Measurements from ENCODE around the gene RCAN1. TPM values are rescaled to one million over a fixed set of nuclear protein-coding genes. Genes with fewer than 3 reads are reported as not detected.

The RCAN1 gene
- total RNA-seq, 1 experiment from 2014 or later: 9.7 TPM

GRCh38 chr21:34593954-34594531, 20.9 kb downstream of the RCAN1 start:
- Histone ChIP-seq H3K4me1 (ENCODE audit: control insufficient read depth in 1 of 2, insufficient read depth in 2 of 2, low read length in 2 of 2) (peaks cover 11 to 12% of the 10 kb centered on the region in 2 experiments), H3K79me2 (ENCODE audit: insufficient read depth, low read length) (no peaks in the 10 kb centered on the region), H4K20me1 (ENCODE audit: insufficient read depth) (no peaks in the 10 kb centered on the region), H2AFZ (ENCODE audit: low read depth, low read length, poor library complexity, severe bottlenecking) (no peak overlapping the region), H3K9me3 (ENCODE audit: control insufficient read depth in 1 of 2, insufficient read depth in 1 of 2, low read depth in 1 of 2, low read length in 2 of 2) (no peaks in the 10 kb centered on the region), H3K4me3 (replicated peaks in 1 of 2; ENCODE audit: low read depth in 1 of 2, low read length in 2 of 2) (no peak overlapping the region), H3K36me3 (ENCODE audit: control insufficient read depth in 1 of 2, insufficient read depth in 2 of 2, low read length in 2 of 2) (no peaks in the 10 kb centered on the region), H3K27me3 (ENCODE audit: insufficient read depth, low read length) (no peaks in the 10 kb centered on the region), H3K27ac (ENCODE audit: low read depth, low read length) (no peak overlapping the region), H3K9me2 (ENCODE audit: insufficient read depth) (no peaks in the 10 kb centered on the region), H3K4me2 (ENCODE audit: low read length) (no peak overlapping the region), H3K9ac (ENCODE audit: low read length) (no peak overlapping the region)
- intact Hi-C loops (cut with micrococcal nuclease): no loop called here
- ChIA-PET RAD21 (ENCODE audit: low non-redundant PET in 1 of 2, low total read pairs in 2 of 2, uncharacterized antibody in 2 of 2, unreplicated experiment in 2 of 2) (no interaction called here), CTCF (interaction anchor here (0.9 kb wide), 1 partner anchor 8 kb away, joined by 3 read pairs; no protein-coding TSS in a partner anchor), POLR2A (no interaction called here)
- ATAC-seq: no peak
- no TSS peak for BruUV-seq (replicated peaks)
- DNase-seq (ENCODE audit: low read depth, low spot score): no peak
- TF ChIP-seq MAX (IDR thresholded peaks at IDR 0.05): no peak
- no peak for TF ChIP-seq CTCF (IDR thresholded peaks at IDR 0.05 in 2 of 3, conservative IDR thresholded peaks at IDR 0.05 in 1 of 3; ENCODE audit: borderline replicate concordance in 1 of 3, insufficient read depth in 1 of 3, low read depth in 2 of 3, low read length in 2 of 3)
- TF ChIP-seq CBX3 (IDR thresholded peaks at IDR 0.05; ENCODE audit: low read depth): no peak
- TF ChIP-seq TCF7L2 (IDR thresholded peaks at IDR 0.05; ENCODE audit: borderline replicate concordance, extremely low read depth, insufficient read depth, insufficient read length): no peak
- TF ChIP-seq ZFX (IDR thresholded peaks at IDR 0.05): no peak
- TF ChIP-seq POLR2AphosphoS5 (IDR thresholded peaks at IDR 0.05; ENCODE audit: low read depth, low read length): no peak
- TF ChIP-seq EGR1 (IDR thresholded peaks at IDR 0.05; ENCODE audit: low read depth): no peak
- no peak for TF ChIP-seq SP1 (IDR thresholded peaks at IDR 0.05; ENCODE audit: low read depth)
- no peak for TF ChIP-seq RAD21 (IDR thresholded peaks at IDR 0.05; ENCODE audit: low read depth)
- no peak for TF ChIP-seq EZH2 (IDR thresholded peaks at IDR 0.05)
- TF ChIP-seq, protein P1, sequence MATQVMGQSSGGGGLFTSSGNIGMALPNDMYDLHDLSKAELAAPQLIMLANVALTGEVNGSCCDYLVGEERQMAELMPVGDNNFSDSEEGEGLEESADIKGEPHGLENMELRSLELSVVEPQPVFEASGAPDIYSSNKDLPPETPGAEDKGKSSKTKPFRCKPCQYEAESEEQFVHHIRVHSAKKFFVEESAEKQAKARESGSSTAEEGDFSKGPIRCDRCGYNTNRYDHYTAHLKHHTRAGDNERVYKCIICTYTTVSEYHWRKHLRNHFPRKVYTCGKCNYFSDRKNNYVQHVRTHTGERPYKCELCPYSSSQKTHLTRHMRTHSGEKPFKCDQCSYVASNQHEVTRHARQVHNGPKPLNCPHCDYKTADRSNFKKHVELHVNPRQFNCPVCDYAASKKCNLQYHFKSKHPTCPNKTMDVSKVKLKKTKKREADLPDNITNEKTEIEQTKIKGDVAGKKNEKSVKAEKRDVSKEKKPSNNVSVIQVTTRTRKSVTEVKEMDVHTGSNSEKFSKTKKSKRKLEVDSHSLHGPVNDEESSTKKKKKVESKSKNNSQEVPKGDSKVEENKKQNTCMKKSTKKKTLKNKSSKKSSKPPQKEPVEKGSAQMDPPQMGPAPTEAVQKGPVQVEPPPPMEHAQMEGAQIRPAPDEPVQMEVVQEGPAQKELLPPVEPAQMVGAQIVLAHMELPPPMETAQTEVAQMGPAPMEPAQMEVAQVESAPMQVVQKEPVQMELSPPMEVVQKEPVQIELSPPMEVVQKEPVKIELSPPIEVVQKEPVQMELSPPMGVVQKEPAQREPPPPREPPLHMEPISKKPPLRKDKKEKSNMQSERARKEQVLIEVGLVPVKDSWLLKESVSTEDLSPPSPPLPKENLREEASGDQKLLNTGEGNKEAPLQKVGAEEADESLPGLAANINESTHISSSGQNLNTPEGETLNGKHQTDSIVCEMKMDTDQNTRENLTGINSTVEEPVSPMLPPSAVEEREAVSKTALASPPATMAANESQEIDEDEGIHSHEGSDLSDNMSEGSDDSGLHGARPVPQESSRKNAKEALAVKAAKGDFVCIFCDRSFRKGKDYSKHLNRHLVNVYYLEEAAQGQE (IDR thresholded peaks at IDR 0.05; ENCODE audit: low read depth): no peak
- TF ChIP-seq JUND (IDR thresholded peaks at IDR 0.05): no peak
- no peak for TF ChIP-seq SRF (IDR thresholded peaks at IDR 0.05; ENCODE audit: low read depth)
- no peak for TF ChIP-seq SIN3A (IDR thresholded peaks at IDR 0.05; ENCODE audit: low read depth)
- TF ChIP-seq FOSL1 (IDR thresholded peaks at IDR 0.05; ENCODE audit: low read depth): no peak
- TF ChIP-seq EZH2phosphoT487 (IDR thresholded peaks at IDR 0.05; ENCODE audit: borderline replicate concordance): no peak
- no peak for TF ChIP-seq POLR2A (IDR thresholded peaks at IDR 0.05; ENCODE audit: borderline replicate concordance, extremely low read depth, insufficient read depth, insufficient read length)
- TF ChIP-seq ATF3 (IDR thresholded peaks at IDR 0.05): no peak
- no peak for TF ChIP-seq ZNF274 (IDR thresholded peaks at IDR 0.05; ENCODE audit: low read depth, low read length)
